Eye (tissue), 1 donor: ENCODE results near the gene FRMD8.

Source experiments
- DNase-seq: peaks from one replicate; pipeline ENCODE4 v3.0.0-alpha.2; 2015

FRMD8 gene

DNA sequence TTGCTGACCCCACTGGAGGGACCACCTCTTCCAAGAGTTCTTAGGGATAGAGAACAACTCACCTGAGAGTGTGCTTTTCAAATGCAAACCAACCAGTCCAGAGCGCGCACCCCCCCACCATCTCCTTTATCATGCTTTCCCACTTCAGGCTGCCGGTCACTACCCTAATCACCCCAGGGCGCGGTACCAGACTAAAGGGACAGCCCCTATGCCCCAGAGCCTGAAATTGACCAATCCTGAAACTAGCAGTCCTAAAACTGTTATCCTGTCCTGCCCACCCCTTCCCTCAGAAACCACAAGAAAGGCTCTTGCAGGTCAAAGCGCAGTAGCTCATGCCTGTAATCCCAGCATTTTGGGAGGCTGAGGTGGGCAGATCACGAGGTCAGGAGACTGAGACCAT, 73.1 kb downstream of the FRMD8 start:
- DNase-seq, result no peak
